Measurements from ENCODE around the gene CADM3.

Gene CADM3

GRCh38 chr1:159171254-159171687 is at the start of gene CADM3:
Gene CADM3, plus strand, starts transcription at chr1:159171615. Its CDS starts 151 bp downstream, at chr1:159171766.
- no peak for FAIRE-seq
- DNase-seq (ENCODE audit: extremely low spot score, insufficient read length, low read depth), result no peak

DNA sequence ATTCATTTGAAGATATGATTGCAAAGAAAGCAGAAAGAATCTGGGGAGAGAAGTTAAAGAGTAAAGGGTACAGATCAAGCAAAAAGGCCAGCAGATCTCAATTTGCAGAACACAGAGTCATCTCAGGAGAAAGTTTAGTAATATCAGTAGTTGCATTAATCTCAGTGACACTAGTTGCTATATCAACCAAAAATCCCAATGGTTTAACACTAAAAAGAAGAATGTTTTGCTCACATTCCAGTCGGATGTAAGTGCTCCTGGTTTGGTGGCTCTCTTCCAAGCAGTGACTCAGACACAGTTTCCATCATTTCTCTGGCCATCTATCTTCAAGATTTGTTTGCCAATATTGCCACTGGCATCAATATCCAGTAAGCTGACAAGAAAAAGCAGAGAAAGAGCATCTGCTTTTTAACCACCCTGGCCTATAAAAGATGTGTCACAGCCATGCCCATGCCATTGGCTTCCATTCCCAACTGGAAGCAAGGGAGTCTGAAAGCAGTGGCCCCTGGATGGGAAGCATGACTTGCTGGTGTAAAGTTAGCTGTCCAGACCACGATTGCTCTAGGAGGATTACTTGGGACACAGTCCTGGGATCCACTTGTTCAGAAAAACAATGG is 49.3 kb upstream of the CADM3 start:
- DNase-seq (ENCODE audit: extremely low spot score, insufficient read length, low read depth), result no peak
- FAIRE-seq, result peak; percentile 63

DNA sequence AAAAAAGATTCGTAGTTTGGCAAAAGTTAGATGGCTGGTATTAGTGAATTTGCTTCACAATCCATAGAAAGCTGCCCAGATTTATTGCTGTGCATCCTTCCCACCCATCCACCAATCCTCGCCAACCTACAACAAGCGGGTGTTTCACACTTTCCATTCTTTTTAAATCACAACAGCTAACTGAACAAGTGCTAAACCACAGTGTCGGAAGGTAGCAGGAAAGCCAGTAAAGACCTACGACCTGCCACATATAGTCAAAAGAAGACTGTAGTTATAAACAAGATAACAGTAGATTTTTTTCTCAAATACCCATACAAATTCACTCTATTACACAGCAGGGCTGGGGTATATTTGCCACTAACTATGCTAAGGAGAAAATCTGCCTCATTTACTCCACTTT is 47.8 kb upstream of the CADM3 start:
- DNase-seq (ENCODE audit: extremely low spot score, insufficient read length, low read depth), result no peak
- FAIRE-seq, result no peak

GRCh38 chr1:159132271-159132881 is 39.0 kb upstream of the CADM3 start:
- peak; percentile 23 for DNase-seq (ENCODE audit: extremely low spot score, insufficient read length, low read depth)
- peak; percentile 81 for FAIRE-seq

- FAIRE-seq (no peak), DNase-seq (ENCODE audit: extremely low spot score, insufficient read length, low read depth) (no peak)
Measured at GRCh38 chr1:159140474-159140873, 30.9 kb upstream of the CADM3 start.

GRCh38 chr1:159141584-159142390 is 29.6 kb upstream of the CADM3 start:
- FAIRE-seq, result no peak
- DNase-seq (ENCODE audit: extremely low spot score, insufficient read length, low read depth), result no peak

GRCh38 chr1:159142391-159142663 is 29.1 kb upstream of the CADM3 start:
- FAIRE-seq, result no peak

DNA sequence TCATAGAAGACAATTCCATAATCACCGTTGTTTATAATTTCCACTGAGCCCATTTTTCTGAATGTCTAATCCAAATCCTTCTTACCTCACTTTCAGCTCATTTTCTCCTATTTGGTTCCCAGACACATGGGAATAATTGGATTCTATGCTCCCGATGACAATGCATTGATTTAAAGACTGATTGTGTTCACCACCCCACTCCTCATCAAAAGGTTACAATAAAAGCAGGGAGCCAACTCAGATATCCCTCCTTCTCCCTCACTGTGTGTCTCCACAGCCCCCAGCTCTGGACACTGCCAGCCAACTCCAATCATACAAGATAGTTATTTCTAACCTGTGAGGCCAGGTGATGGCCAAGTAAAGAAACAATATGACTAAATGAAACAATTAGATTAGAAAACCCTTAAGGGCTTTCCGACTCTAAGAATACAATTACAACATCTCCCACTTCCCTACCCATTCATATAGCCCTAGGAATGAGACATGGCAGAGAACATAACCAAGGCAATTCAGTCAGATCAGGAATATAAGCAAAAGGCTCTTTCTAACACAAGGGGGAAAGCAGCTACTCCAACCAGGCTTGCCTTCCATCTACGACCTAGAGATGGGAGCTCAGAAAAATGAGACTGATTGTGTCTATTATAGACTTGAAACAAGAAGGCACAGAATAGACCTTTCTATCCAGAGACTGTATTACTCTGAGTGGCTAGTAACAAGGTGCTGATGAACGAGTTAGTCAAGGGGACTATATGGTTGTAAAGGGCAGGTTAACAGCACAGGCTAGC is 28.5 kb upstream of the CADM3 start:
- FAIRE-seq (no peak), DNase-seq (ENCODE audit: extremely low spot score, insufficient read length, low read depth) (no peak)

More at GRCh38 chr1:159142391-159142663, 29.1 kb upstream of the CADM3 start:
- no peak for DNase-seq (ENCODE audit: extremely low spot score, insufficient read length, low read depth)

DNA sequence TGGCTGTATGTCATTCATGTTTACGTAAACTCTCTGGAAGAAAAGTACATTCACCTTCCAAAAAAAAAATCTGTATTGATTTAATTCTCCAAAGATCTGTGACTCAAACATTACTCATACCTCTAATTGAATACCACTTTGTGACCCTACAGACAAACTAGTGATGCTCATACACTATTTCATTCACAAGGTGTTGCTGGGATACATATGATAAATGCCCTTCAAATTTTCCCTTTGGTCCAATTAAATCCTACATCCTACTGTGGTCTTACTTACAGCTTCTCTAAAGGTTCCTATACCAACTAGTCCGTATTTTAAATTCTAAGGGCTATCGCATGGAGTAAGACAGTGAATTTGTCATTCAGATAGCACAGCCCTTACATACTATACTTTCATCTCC is 26.8 kb upstream of the CADM3 start:
- DNase-seq (ENCODE audit: extremely low spot score, insufficient read length, low read depth) (no peak), FAIRE-seq (no peak)

- DNase-seq (ENCODE audit: extremely low spot score, insufficient read length, low read depth) (no peak), FAIRE-seq (no peak)
Measured at GRCh38 chr1:159146980-159147379, 24.4 kb upstream of the CADM3 start.

DNA sequence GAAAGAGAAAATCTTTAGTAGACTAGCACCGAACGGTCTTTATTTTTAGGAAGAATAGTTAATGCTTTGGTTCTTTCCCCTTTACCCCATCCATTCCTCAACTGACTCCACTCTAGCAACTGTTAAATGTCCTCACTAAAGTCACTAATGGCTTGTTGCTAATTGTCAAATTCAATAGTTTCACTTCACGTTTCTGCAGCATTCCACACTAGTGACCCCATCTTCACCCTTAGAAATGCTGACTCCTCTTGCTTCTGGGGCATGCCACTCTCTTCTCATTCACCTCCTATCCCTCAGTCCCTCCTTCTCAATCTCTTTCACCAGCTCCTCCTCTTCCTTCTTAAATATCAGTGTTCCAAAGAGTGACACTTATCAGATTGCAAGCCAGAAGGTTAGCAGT is 19.4 kb upstream of the CADM3 start:
- DNase-seq (ENCODE audit: extremely low spot score, insufficient read length, low read depth), result no peak
- FAIRE-seq, result no peak

GRCh38 chr1:159161001-159161718 is 10.3 kb upstream of the CADM3 start:
- FAIRE-seq (peak; percentile 94), DNase-seq (ENCODE audit: extremely low spot score, insufficient read length, low read depth) (peak; percentile 18)

GRCh38 chr1:159161719-159162026 is 9.7 kb upstream of the CADM3 start:
- no peak for FAIRE-seq
- no peak for DNase-seq (ENCODE audit: extremely low spot score, insufficient read length, low read depth)

DNA sequence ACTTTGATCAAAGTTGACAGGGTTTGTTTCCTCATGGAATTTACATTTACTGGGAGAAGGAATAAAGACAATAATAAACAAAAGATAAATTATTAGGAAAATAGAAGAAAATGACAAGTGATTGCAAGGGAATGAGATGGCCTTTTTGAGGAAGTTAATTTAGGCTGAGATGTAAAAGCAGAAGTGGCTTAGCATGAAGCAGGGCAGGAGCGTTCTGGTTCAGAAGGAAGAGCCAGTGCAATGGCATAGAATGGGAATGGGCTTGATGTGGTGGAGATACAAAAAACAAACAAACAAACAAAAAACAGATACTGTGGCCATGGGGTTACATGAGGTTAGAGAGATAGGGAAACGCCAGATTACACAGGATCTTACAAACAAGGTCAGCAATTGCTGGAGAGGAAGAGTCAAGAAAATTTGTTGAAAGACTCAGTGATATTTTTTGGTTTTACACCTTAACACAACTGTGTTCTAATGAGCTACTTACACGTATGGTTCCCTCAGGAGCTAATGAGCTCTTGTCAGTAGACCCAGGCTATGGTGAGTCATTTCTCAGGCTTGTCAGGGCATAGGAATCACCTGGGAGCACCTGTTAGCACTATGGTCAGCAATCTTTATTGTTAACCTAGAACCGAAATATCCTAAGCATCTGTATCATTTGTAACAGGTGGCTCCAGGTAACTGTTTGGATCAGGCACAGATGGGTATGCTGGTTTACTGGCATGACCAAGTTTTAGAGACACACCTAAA is 8.7 kb upstream of the CADM3 start:
- FAIRE-seq (no peak), DNase-seq (ENCODE audit: extremely low spot score, insufficient read length, low read depth) (no peak)

GRCh38 chr1:159163614-159164228 is 7.7 kb upstream of the CADM3 start:
- FAIRE-seq (no peak), DNase-seq (ENCODE audit: extremely low spot score, insufficient read length, low read depth) (no peak)

GRCh38 chr1:159168043-159168442 is 3.4 kb upstream of the CADM3 start:
- DNase-seq (ENCODE audit: extremely low spot score, insufficient read length, low read depth) (no peak), FAIRE-seq (no peak)

DNA sequence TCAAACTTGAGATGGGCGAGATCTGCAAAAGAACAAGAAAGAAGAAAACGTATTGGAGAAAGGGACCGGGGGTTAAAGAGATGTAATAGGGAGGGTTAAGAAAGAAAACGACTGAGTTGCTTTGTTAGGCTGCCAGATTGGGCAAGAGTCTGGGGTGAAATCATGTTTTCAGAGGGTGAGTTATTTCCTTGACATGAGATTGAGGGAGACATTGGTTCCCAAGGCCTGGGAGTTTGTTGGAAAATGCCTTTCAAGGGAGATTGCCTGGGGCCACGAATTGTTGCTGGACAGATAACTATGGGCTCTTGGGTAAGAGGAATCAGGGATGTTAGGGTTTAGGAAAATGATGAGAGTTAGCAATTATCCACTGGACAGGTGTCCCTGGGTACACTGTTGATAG is 776 bp upstream of the CADM3 start:
- DNase-seq (ENCODE audit: extremely low spot score, insufficient read length, low read depth) (no peak), FAIRE-seq (no peak)

DNA sequence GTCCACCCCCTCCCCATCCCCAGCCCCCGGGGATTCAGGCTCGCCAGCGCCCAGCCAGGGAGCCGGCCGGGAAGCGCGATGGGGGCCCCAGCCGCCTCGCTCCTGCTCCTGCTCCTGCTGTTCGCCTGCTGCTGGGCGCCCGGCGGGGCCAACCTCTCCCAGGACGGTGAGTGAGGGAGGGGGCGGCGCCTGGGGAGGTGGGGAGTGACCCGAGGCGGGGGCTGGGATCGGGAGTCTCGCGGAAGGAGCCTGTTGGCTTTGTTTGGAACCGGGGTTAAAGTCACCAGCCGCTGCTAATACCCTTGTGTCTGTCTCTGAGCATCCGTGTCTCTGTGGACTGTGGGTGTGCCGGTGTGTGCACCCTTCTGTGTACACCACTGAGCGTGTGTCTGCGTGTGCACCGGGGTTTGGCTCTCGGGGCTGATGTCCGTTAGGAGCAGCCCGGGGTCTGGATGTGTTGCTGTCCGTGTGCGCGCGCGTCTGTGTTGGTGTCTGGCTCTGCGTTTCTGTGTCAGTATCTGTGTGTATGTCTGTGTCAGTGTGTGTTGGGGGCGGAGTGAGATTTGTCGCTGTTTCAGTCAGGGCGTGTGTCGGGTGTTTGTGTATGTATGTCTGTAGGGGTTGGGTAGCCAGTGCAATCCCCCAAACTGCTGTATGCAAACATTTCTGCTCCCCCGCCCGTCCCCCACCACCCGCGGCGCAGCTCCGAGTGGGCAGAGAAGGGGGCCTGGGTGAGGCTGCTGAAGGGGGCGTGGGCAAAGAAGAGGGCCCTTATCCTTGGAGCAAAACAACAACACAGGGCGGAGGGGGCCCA is 480 bp downstream of the CADM3 start:
- no peak for FAIRE-seq
- DNase-seq (ENCODE audit: extremely low spot score, insufficient read length, low read depth), result no peak

Data from GM18507 (cell line).